ENCODE data around the gene ZNRF1. TPM values are rescaled to one million over a fixed set of nuclear protein-coding genes. Genes with fewer than 3 reads are reported as not detected.

ZNRF1 gene
- 10 to 100 TPM; 12.8 to 24.1 (median 19.0) TPM for total RNA-seq

DNA sequence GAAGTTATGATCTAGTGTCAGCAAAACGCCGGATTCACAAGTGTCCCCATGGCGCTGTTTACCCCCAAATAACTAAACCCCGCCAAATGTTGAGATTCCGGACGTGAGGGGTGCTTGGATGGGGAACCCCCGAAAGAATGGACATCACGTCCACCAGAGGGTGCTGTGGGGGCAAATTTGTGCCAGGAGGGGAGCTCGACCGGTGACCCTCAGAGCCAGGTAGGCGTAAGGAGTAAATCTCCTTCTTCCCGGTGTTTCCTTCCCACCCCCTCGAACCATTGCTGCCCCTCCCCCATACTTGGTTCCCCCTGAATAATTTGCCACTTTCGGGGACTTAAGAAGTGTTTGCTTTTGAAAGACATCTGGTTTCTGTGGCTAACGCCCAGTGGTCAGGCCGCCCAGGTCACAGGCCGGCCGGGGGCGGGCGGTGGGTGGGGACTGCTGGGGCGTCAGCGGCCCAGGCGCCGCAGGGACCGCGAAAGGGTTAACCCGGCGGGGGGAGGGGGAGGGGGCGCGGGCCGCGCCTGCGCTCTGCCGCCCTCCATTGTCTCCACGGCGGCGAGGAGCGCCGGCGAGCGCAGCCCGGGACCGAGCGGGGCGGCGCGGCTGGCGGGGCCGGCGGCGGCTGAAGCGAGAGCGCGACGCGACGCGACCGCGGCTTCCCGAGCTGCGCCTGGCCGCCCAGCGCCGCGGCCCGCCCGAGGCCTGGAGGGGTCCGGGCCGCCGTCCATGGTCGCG is at the start of gene ZNRF1:
ZNRF1 (plus strand) TSS at position 544 of the 738 bp plus-strand sequence. CDS start 648 bp downstream, outside the sequence.
- TF ChIP-seq, protein P1, sequence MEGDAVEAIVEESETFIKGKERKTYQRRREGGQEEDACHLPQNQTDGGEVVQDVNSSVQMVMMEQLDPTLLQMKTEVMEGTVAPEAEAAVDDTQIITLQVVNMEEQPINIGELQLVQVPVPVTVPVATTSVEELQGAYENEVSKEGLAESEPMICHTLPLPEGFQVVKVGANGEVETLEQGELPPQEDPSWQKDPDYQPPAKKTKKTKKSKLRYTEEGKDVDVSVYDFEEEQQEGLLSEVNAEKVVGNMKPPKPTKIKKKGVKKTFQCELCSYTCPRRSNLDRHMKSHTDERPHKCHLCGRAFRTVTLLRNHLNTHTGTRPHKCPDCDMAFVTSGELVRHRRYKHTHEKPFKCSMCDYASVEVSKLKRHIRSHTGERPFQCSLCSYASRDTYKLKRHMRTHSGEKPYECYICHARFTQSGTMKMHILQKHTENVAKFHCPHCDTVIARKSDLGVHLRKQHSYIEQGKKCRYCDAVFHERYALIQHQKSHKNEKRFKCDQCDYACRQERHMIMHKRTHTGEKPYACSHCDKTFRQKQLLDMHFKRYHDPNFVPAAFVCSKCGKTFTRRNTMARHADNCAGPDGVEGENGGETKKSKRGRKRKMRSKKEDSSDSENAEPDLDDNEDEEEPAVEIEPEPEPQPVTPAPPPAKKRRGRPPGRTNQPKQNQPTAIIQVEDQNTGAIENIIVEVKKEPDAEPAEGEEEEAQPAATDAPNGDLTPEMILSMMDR (IDR thresholded peaks at IDR 0.05), result peak; percentile 80 to 90 (median 86)
- no peak for TF ChIP-seq POLR2AphosphoS5 (IDR thresholded peaks at IDR 0.05)
- TF ChIP-seq POLR2A (IDR thresholded peaks at IDR 0.05), result peak in 1 of 2 donors; percentile 53
- Histone ChIP-seq H3K27me3 (no peaks in the 10 kb centered on the region), H3K4me3 (peak within 1 kb of the TSS; percentile 51 to 82), H3K27ac (peak within 1 kb of the TSS; percentile 44 to 93 (median 89)), H3K36me3 (no peaks in the 10 kb centered on the region), H3K4me1 (peaks cover 0 to 42% (median 9%) of the 10 kb centered on the region in 3 donors), H3K9me3 (no peaks in the 10 kb centered on the region)
- 1 to 3% methylated on average over 7 to 14 of the region's 73 CpGs for WGBS, 2 donors (ENCODE audit: low coverage in 1 of 2)
- peak; percentile 92 for ATAC-seq

DNA sequence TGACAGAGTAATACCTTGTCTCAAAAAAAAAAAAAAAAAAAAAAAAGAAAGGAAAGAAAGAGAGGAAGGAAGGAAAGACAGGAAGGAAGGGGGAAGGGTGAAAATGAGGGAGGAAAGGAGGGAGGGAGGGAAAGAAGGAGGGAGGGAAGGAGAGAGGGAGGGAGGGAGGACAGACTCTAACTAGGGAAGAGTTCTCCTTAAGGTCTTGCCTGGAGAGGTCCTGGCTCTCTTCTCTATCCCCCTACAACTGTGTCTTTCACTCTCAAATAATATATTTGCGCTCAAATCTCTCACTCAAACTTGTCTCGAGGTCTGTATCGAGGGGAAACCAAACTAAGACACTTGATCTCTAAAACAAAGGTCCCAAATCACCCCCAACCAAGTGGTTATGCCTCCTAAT is 49.5 kb upstream of the ZNRF1 start:
- no peaks in the 10 kb centered on the region for H3K4me1 ChIP-seq
- no peak overlapping the region for H3K27ac ChIP-seq
- TF ChIP-seq EP300 (IDR thresholded peaks at IDR 0.05), result no peak
- TF ChIP-seq, protein P1 (IDR thresholded peaks at IDR 0.05), result no peak
- no peak for TF ChIP-seq POLR2A (IDR thresholded peaks at IDR 0.05)
- no peak for TF ChIP-seq POLR2AphosphoS5 (IDR thresholded peaks at IDR 0.05)
- no peak overlapping the region for H3K4me3 ChIP-seq
- H3K9me3 ChIP-seq, result no peaks in the 10 kb centered on the region
- peaks cover 0 to 96% of the 10 kb centered on the region in 2 donors for H3K36me3 ChIP-seq
- no peak for ATAC-seq
- H3K27me3 ChIP-seq, result no peaks in the 10 kb centered on the region
- 90 to 97% methylated on average over 3 of the region's 3 CpGs for WGBS, 2 donors (ENCODE audit: low coverage in 1 of 2)

DNA sequence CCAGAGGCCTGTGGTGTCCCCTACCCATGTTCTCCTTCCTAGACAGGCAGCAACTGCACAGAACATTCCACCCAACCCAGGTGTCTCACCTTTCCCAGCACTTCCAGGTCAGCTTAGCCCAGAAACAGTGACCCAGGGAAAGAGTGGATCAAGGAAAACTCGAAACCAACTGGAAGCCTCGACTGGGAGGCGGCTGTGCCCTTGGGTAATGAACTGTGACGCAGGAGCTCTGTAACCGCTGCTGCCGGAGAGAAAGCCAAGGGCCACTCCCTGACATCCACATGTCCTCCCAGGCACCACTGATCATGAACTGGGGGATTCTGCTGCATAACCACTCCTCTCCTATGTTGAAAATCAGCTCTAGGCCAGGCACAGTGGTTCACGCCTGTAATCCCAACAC is 48.3 kb upstream of the ZNRF1 start:
- TF ChIP-seq EP300 (IDR thresholded peaks at IDR 0.05), result no peak
- TF ChIP-seq POLR2A (IDR thresholded peaks at IDR 0.05), result no peak
- TF ChIP-seq, protein P1 (IDR thresholded peaks at IDR 0.05), result no peak
- TF ChIP-seq POLR2AphosphoS5 (IDR thresholded peaks at IDR 0.05), result no peak
- WGBS, 2 donors (ENCODE audit: low coverage in 1 of 2), result 88% methylated on average over 5 of the region's 7 CpGs; no CpG with 5 or more reads in 1 of the 2 donors
- Histone ChIP-seq H3K27me3 (no peaks in the 10 kb centered on the region), H3K4me1 (no peaks in the 10 kb centered on the region), H3K36me3 (peaks cover 0 to 96% of the 10 kb centered on the region in 2 donors), H3K4me3 (no peak overlapping the region), H3K27ac (no peak overlapping the region), H3K9me3 (no peaks in the 10 kb centered on the region)
- ATAC-seq, result no peak

DNA sequence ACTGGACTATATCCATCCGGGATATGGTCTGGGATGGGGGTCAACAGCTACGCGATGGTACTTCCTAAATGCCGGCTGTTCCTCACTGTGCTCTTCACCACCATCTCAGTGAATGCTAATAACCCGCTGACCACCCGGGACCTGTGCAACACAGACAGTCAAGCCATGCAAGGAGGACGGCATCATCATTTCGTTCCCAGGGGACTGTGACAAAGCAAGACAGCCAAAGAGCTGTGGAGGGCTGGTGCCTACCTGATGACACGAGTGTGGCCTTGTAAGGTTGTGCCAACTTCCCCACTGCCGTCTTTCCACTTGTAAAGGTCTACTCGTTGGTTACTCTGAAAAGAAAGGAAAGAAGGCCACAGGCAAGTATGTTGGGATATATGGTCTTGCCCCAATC is 47.6 kb upstream of the ZNRF1 start:
- 93% methylated on average over 5 to 6 of the region's 11 CpGs for WGBS, 2 donors (ENCODE audit: low coverage in 1 of 2)
- H3K27ac ChIP-seq, result no peak overlapping the region
- peaks cover 0 to 96% of the 10 kb centered on the region in 2 donors for H3K36me3 ChIP-seq
- ATAC-seq, result no peak
- H3K9me3 ChIP-seq, result no peaks in the 10 kb centered on the region
- H3K27me3 ChIP-seq, result no peaks in the 10 kb centered on the region
- H3K4me3 ChIP-seq, result no peak overlapping the region
- H3K4me1 ChIP-seq, result no peaks in the 10 kb centered on the region
- TF ChIP-seq POLR2AphosphoS5 (IDR thresholded peaks at IDR 0.05) (no peak), EP300 (IDR thresholded peaks at IDR 0.05) (no peak), POLR2A (IDR thresholded peaks at IDR 0.05) (no peak)
- TF ChIP-seq, protein P1 (IDR thresholded peaks at IDR 0.05), result no peak

DNA sequence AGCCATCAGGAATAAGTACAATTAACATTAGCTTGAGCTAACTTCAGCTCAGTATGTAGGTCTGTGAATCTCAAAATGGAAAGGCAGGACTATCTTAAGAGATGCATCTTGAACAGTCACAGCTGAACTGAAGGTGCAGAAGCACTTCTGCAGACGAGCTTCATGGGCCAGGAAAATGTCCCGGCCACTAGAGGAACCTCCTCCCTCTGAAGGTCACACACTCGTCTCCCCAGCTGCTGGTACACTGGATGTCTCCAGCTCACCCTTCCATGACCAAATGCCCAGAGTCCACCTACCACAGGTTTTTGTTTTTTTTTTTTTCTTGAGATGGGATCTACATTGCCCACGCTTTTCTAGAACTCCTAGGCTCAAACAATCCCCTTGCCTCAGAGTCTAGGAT is 47.1 kb upstream of the ZNRF1 start:
- H3K4me3 ChIP-seq, result no peak overlapping the region
- no peak overlapping the region for H3K27ac ChIP-seq
- H3K9me3 ChIP-seq, result no peaks in the 10 kb centered on the region
- peaks cover 0 to 96% of the 10 kb centered on the region in 2 donors for H3K36me3 ChIP-seq
- no peaks in the 10 kb centered on the region for H3K27me3 ChIP-seq
- ATAC-seq, result no peak
- WGBS, 2 donors (ENCODE audit: low coverage in 1 of 2), result 83 to 100% methylated on average over 2 to 3 of the region's 4 CpGs
- TF ChIP-seq EP300 (IDR thresholded peaks at IDR 0.05), result no peak
- TF ChIP-seq POLR2AphosphoS5 (IDR thresholded peaks at IDR 0.05), result no peak
- TF ChIP-seq POLR2A (IDR thresholded peaks at IDR 0.05), result no peak
- H3K4me1 ChIP-seq, result no peaks in the 10 kb centered on the region
